ENCODE data around the gene RRAGD. TPM values are rescaled to one million over a fixed set of nuclear protein-coding genes. Genes with fewer than 3 reads are reported as not detected.
A peak's percentile ranks its signal among the peaks of the same experiment; 100 is the strongest.

The RRAGD gene
- total and polyA plus RNA-seq, 9 donors: 0.71 to 12.9 (median 7.9) TPM

- 0 to 1% (median 0%) methylated on average over 41 to 102 of the region's 102 CpGs for WGBS, 3 donors
- no peaks in the 10 kb centered on the region for H3K9me3 ChIP-seq
- no peaks in the 10 kb centered on the region for H3K36me3 ChIP-seq
- intact Hi-C loops (cut with DNase I): loop anchor here in 2 of 4 donors (1.0 to 10.0 kb wide), 2 partner anchors 272 to 368 kb away; partner anchors contain the start of gene PNRC1 (in 1 of the 2)
- H3K4me1 ChIP-seq (ENCODE audit: insufficient read depth): peaks cover 11% of the 10 kb centered on the region
- H3K27me3 ChIP-seq: no peaks in the 10 kb centered on the region
- peak within 1 kb of the TSS; percentile 93 to 99 for H3K27ac ChIP-seq
- peak within 1 kb of the TSS; percentile 70 for H3K4me3 ChIP-seq
- peak; percentile 14 for TF ChIP-seq EP300 (IDR thresholded peaks at IDR 0.05)
- TF ChIP-seq POLR2A (IDR thresholded peaks at IDR 0.05): peak; percentile 80
- peak in 1 of 3 donors; percentile 18 for TF ChIP-seq CTCF (IDR thresholded peaks at IDR 0.05)
- DNase-seq: peak; percentile 86 to 93 (median 91)
Observed at GRCh38 chr6:89352278-89353117, 59.6 kb downstream of the RRAGD start, which contains the start of gene UBE2J1. Gene UBE2J1 (minus strand): TSS chr6:89352722. CDS start chr6:89352569, 153 bp downstream.

- Histone ChIP-seq H3K27ac (peak overlapping the region; percentile 93 to 99), H3K4me1 (ENCODE audit: insufficient read depth) (peaks cover 11% of the 10 kb centered on the region), H3K9me3 (no peaks in the 10 kb centered on the region), H3K36me3 (no peaks in the 10 kb centered on the region), H3K4me3 (peak overlapping the region; percentile 70), H3K27me3 (no peaks in the 10 kb centered on the region)
- no peak for DNase-seq
- intact Hi-C loops (cut with DNase I): loop anchor here in 1 of 4 donors (10.0 kb wide), 1 partner anchor 367 kb away; no protein-coding TSS in a partner anchor
- 0 to 1% (median 0%) methylated on average over 12 of the region's 12 CpGs for WGBS, 3 donors
- TF ChIP-seq EP300 (IDR thresholded peaks at IDR 0.05) (no peak), CTCF (IDR thresholded peaks at IDR 0.05) (no peak), POLR2A (IDR thresholded peaks at IDR 0.05) (no peak)
Observed at GRCh38 chr6:89351671-89352277, 60.3 kb downstream of the RRAGD start.

GRCh38 chr6:89350281-89350966, 61.6 kb downstream of the RRAGD start:
- no peaks in the 10 kb centered on the region for H3K36me3 ChIP-seq
- no peaks in the 10 kb centered on the region for H3K9me3 ChIP-seq
- H3K4me3 ChIP-seq: no peak overlapping the region
- intact Hi-C loops (cut with DNase I): loop anchor here in 1 of 4 donors (10.0 kb wide), 1 partner anchor 366 kb away; no protein-coding TSS in a partner anchor
- no peaks in the 10 kb centered on the region for H3K27me3 ChIP-seq
- H3K4me1 ChIP-seq (ENCODE audit: insufficient read depth): peaks cover 11% of the 10 kb centered on the region
- TF ChIP-seq POLR2A (IDR thresholded peaks at IDR 0.05): no peak
- TF ChIP-seq EP300 (IDR thresholded peaks at IDR 0.05): no peak
- TF ChIP-seq CTCF (IDR thresholded peaks at IDR 0.05): no peak
- 47 to 68% (median 55%) methylated on average over 4 of the region's 4 CpGs for WGBS, 3 donors
- no peak overlapping the region for H3K27ac ChIP-seq
- no peak for DNase-seq

GRCh38 chr6:89348372-89348771, 63.7 kb downstream of the RRAGD start:
- intact Hi-C loops (cut with DNase I): no loop called here

More at GRCh38 chr6:89348372-89348771, 63.7 kb downstream of the RRAGD start:
- no peak for DNase-seq
- 92 to 97% (median 95%) methylated on average over 1 of the region's 1 CpG for WGBS, 3 donors
- H3K27me3 ChIP-seq: no peaks in the 10 kb centered on the region
- no peak overlapping the region for H3K27ac ChIP-seq
- H3K4me3 ChIP-seq: no peak overlapping the region
- H3K36me3 ChIP-seq: no peaks in the 10 kb centered on the region
- TF ChIP-seq CTCF (IDR thresholded peaks at IDR 0.05): no peak
- no peak for TF ChIP-seq POLR2A (IDR thresholded peaks at IDR 0.05)
- no peak for TF ChIP-seq EP300 (IDR thresholded peaks at IDR 0.05)
- peaks cover 11% of the 10 kb centered on the region for H3K4me1 ChIP-seq (ENCODE audit: insufficient read depth)
- no peaks in the 10 kb centered on the region for H3K9me3 ChIP-seq
